ENCODE results near the gene VPS72. TPM values are rescaled to one million over a fixed set of nuclear protein-coding genes. Genes with fewer than 3 reads are reported as not detected.
"Not testable (repeated sequence)": the region's sequence is repeated elsewhere in the genome, so short reads cannot be mapped to it uniquely, and the experiment has no call there.

The VPS72 gene
- 10 to 100 TPM; 67.4 to 86.9 TPM for total RNA-seq

DNA sequence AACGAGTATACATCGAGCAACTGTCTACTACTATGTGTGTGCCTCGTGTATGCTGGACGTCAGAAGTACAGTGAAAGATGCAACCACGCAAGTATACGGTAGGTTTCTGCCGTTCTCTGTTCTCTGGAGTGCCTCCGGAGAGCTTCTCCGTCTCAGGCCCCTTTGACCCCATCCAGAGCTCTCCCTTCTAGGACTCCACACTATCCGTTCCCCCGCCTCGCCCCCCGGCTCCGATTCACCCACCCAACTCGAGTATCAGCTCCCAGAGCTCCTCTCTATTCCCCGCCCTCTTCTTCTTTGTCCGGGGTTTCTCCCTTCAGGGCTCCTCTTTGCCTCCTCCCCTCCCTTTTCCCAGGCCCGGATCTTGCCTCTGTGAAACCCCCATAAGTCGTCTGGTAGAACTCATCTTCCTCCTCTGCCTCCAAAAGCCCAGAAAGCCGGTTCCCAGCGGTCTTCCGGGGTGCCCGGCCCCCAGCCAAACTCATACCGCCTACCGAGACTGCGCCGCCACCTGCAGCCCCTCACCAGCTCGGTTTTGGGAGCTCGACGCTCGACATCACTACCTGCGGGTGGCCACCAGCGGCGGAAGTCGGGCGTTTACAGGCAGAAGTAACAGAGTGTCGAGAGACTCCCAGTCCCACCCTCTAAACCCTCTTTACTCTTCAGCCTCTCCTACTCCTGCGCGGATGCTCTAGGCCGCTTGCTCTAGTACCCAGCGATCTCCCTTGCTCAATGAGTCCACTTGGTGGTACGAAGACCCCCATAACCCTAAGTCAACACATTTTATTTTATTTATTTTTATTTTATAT is at the start of gene VPS72:
TSS of gene VPS72 (minus strand) at position 561 of the 809 bp plus-strand sequence. CDS start at position 485, 76 bp downstream.
- Mint-ChIP-seq H3K36me3 (peaks cover 11% of the 10 kb centered on the region), H3K4me1 (peaks cover 18% of the 10 kb centered on the region), H3K4me3 (peak within 1 kb of the TSS; percentile 97), H3K27ac (peak within 1 kb of the TSS; percentile 98), H3K27me3 (peaks cover 15% of the 10 kb centered on the region), H3K9me3 (no peaks in the 10 kb centered on the region)
- POLR2A ChIA-PET: interaction anchor here (0.7 to 3.4 kb wide), 30 partner anchors 9 to 954 kb away, joined by 3 to 28 read pairs (median 3); partner anchors contain the start of genes LYSMD1, MRPL9, PI4KB and PIP5K1A
- DNase-seq (peak; percentile 85), ATAC-seq (ENCODE audit: low read depth) (peak; percentile 94)

DNA sequence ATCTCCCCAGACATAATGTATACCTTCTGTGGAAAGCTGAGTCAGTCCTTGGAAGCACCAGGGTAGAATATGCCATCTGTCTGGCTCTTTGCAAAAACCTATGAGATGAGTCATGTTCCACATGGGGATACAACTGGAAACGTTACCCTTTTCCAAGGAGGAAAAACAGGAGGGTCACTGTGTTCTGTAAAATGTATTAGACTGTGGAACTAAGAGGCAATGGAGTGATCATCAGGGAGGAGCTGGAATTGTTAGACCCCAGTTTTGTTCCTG is 48.4 kb upstream of the VPS72 start:
- H3K9me3 Mint-ChIP-seq: no peaks in the 10 kb centered on the region
- ATAC-seq (ENCODE audit: low read depth) (no peak), DNase-seq (no peak)
- H3K4me3 Mint-ChIP-seq: no peak overlapping the region
- no peaks in the 10 kb centered on the region for H3K27me3 Mint-ChIP-seq
- H3K36me3 Mint-ChIP-seq: peaks cover 45% of the 10 kb centered on the region
- no peak overlapping the region for H3K27ac Mint-ChIP-seq
- POLR2A ChIA-PET: interaction anchor here (0.7 kb wide), 1 partner anchor 271 kb away, joined by 3 read pairs; no protein-coding TSS in a partner anchor
- H3K4me1 Mint-ChIP-seq: no peaks in the 10 kb centered on the region

- no peak overlapping the region for H3K27ac Mint-ChIP-seq
- no peaks in the 10 kb centered on the region for H3K9me3 Mint-ChIP-seq
- POLR2A ChIA-PET: no interaction called here
- H3K36me3 Mint-ChIP-seq: peaks cover 45% of the 10 kb centered on the region
- no peak for DNase-seq
- H3K4me1 Mint-ChIP-seq: no peaks in the 10 kb centered on the region
- no peak for ATAC-seq (ENCODE audit: low read depth)
- no peaks in the 10 kb centered on the region for H3K27me3 Mint-ChIP-seq
- H3K4me3 Mint-ChIP-seq: no peak overlapping the region
Observed at GRCh38 chr1:151237678-151238466, 47.9 kb upstream of the VPS72 start.

DNA sequence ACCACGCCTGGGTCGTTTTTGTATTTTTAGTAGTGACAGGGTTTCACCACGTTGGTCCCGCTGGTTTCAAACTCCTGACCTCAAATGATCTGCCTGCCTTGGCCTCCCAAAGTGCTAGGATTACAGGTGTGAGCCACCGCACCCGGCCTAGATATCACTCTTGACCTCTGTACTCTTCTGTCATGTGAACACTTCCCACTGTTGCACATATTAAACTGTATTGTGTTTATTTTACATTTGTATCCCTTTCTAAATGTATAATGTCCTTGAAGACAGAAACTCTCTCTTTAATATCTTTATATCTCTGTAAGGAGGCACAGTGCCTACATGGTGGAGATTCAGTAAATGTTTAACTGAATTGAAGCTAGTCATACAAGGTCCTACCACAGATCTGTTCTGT is 45.2 kb upstream of the VPS72 start:
- peak overlapping the region; percentile 15 for H3K27ac Mint-ChIP-seq

DNA sequence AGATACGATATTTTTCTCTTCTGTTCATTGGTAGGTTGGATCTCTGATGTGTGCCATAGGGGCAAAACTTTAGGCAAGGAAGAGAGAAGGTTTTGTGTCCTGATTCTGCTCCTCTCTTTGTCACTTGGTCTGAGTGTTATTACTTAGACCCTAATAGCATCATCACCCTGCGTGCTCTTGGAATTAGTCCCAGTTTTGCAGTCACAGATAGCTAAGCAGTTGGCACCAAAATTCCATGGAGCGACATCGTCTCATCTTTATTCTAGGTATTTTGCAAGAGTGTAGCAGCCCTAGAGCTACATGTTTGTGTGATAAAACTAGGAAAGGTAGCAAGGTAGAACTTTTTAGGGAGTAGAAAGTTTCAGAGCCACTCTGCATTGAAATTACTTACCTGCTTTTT is 32.1 kb upstream of the VPS72 start:
- Mint-ChIP-seq H3K36me3 (peaks cover 15% of the 10 kb centered on the region), H3K4me3 (no peak overlapping the region), H3K9me3 (no peaks in the 10 kb centered on the region), H3K27me3 (no peaks in the 10 kb centered on the region), H3K27ac (no peak overlapping the region), H3K4me1 (peaks cover 4% of the 10 kb centered on the region)
- DNase-seq (no peak), ATAC-seq (ENCODE audit: low read depth) (no peak)
- POLR2A ChIA-PET: no interaction called here

More for the DNA sequence above, 45.2 kb upstream of the VPS72 start:
- H3K4me3 Mint-ChIP-seq: no peak overlapping the region
- no peaks in the 10 kb centered on the region for H3K4me1 Mint-ChIP-seq
- H3K9me3 Mint-ChIP-seq: no peaks in the 10 kb centered on the region
- no peaks in the 10 kb centered on the region for H3K27me3 Mint-ChIP-seq
- POLR2A ChIA-PET: interaction anchor here (1.0 kb wide), 1 partner anchor 46 kb away, joined by 3 read pairs; the partner anchor contains the start of gene VPS72
- no peak for DNase-seq
- ATAC-seq (ENCODE audit: low read depth): no peak
- H3K36me3 Mint-ChIP-seq: peaks cover 38% of the 10 kb centered on the region

- Mint-ChIP-seq H3K4me1 (peaks cover 5% of the 10 kb centered on the region), H3K4me3 (no peak overlapping the region), H3K9me3 (no peaks in the 10 kb centered on the region), H3K36me3 (peaks cover 15% of the 10 kb centered on the region), H3K27me3 (no peaks in the 10 kb centered on the region), H3K27ac (no peak overlapping the region)
- POLR2A ChIA-PET: no interaction called here
- ATAC-seq (ENCODE audit: low read depth) (no peak), DNase-seq (no peak)
Observed at GRCh38 chr1:151221616-151222015, 31.6 kb upstream of the VPS72 start.

DNA sequence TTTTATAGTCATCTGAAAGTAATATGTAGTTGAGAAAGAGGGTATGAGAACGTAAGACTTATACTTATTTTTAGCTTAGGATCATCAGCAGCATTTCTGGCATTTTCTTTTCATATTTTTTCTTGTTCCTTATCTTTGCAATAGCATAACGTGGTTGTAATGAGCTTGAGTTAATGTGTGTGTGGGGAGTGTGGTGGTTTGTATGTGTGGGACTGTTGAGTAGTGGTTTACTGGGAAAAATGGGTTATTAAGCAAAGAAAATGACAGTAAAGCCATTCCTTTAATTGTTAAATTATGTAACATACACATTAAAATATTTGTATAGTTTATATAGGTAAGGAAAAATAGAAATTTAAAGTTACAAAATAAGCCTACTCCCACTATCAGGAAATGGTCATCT is 23.6 kb upstream of the VPS72 start:
- H3K4me3 Mint-ChIP-seq: no peak overlapping the region
- POLR2A ChIA-PET: no interaction called here
- no peak overlapping the region for H3K27ac Mint-ChIP-seq

GRCh38 chr1:151211972-151212705 is 22.1 kb upstream of the VPS72 start:
- no peak for DNase-seq
- H3K4me1 Mint-ChIP-seq: peaks cover 19% of the 10 kb centered on the region
- peak overlapping the region; percentile 80 for H3K27ac Mint-ChIP-seq
- H3K4me3 Mint-ChIP-seq: peak overlapping the region; percentile 41
- H3K9me3 Mint-ChIP-seq: no peaks in the 10 kb centered on the region
- POLR2A ChIA-PET: interaction anchor here (0.7 kb wide), 1 partner anchor 69 kb away, joined by 4 read pairs; no protein-coding TSS in a partner anchor
- H3K27me3 Mint-ChIP-seq: no peaks in the 10 kb centered on the region
- peaks cover 14% of the 10 kb centered on the region for H3K36me3 Mint-ChIP-seq
- peak; percentile 22 for ATAC-seq (ENCODE audit: low read depth)

More for the DNA sequence above, 23.6 kb upstream of the VPS72 start:
- Mint-ChIP-seq H3K27me3 (no peaks in the 10 kb centered on the region), H3K9me3 (no peaks in the 10 kb centered on the region), H3K36me3 (peaks cover 11% of the 10 kb centered on the region), H3K4me1 (peaks cover 21% of the 10 kb centered on the region)
- no peak for DNase-seq
- no peak for ATAC-seq (ENCODE audit: low read depth)

DNA sequence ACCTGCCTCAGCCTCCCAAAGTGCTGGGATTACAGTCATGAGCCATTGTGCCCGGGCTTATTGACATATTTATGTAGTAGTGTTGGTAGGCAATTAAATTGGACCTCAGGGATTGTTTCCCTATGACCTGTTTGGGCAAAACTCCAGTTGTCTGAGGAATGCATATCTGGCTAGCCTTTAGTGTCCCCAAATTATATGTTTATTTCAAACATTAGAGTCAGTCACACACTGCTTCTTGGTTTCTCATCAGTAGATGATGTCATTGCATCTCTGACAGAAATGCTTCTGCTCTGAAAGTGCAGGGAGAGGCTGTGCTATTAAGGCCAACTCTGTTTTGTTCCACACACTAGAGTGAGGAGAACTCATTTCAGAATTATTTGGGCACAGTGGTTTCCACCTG is 20.8 kb upstream of the VPS72 start:
- POLR2A ChIA-PET: no interaction called here
- no peak for DNase-seq
- Mint-ChIP-seq H3K4me3 (no peak overlapping the region), H3K36me3 (peaks cover 17% of the 10 kb centered on the region), H3K9me3 (no peaks in the 10 kb centered on the region), H3K27ac (no peak overlapping the region), H3K4me1 (peaks cover 20% of the 10 kb centered on the region), H3K27me3 (no peaks in the 10 kb centered on the region)
- ATAC-seq (ENCODE audit: low read depth): no peak

GRCh38 chr1:151205381-151205965 is 15.5 kb upstream of the VPS72 start:
- not testable (repeated sequence) for H3K27ac Mint-ChIP-seq; ATAC-seq (ENCODE audit: low read depth); H3K9me3 Mint-ChIP-seq; H3K27me3 Mint-ChIP-seq; DNase-seq; H3K4me3 Mint-ChIP-seq
- Mint-ChIP-seq H3K36me3 (peaks cover 11% of the 10 kb centered on the region), H3K4me1 (peaks cover 13% of the 10 kb centered on the region)
- POLR2A ChIA-PET: interaction anchor here (0.6 kb wide), 1 partner anchor 121 kb away, joined by 4 read pairs; no protein-coding TSS in a partner anchor

DNA sequence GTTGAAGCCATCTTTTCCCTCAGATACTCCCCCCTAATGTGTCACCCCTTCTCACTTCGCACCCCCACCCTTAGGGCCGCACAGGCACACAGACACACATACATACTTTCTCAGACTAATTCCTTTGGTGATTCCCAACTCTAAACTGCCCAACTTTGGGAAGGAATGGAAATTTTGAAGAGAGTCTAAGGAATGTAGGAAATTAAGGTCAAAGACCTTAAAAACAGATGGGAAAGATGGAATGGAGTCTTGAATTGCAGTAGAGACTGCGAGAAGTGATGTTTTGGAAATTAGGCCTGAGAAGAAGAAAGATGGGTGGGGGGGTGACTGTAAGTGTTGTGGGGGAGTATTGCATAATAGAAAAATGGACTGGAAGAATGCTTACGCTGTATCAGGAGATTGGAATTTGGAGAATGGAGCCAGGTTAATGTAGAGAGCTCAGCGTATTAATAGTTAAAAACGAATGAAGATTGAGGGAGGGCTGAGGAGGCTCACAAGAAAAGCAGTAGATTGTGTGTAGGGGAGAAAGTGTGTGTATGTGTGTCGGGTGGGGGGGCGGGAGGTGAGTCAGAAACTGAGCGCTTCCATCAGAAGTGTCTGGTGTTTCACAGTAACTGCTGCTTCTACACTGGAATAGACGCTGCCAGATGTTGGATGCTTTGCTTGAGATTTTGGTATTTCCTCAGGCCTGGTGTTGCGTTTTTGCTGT is 10.0 kb upstream of the VPS72 start:
- Mint-ChIP-seq H3K27me3 (peaks cover 3% of the 10 kb centered on the region), H3K4me1 (peaks cover 32% of the 10 kb centered on the region), H3K27ac (peak overlapping the region; percentile 95), H3K4me3 (peak overlapping the region; percentile 98), H3K36me3 (peaks cover 9% of the 10 kb centered on the region), H3K9me3 (no peaks in the 10 kb centered on the region)
- ATAC-seq (ENCODE audit: low read depth): no peak
- no peak for DNase-seq
- POLR2A ChIA-PET: interaction anchor here (0.7 to 2.2 kb wide), 3 partner anchors 10 to 69 kb away, joined by 3 to 23 read pairs (median 8); partner anchors contain the start of gene VPS72
